ENCODE results near the gene EPHA2. TPM values are rescaled to one million over a fixed set of nuclear protein-coding genes. Genes with fewer than 3 reads are reported as not detected.

Gene EPHA2
- polyA plus RNA-seq, 12 donors, result 4.3 to 15.3 (median 6.5) TPM; not detected in 1

DNA sequence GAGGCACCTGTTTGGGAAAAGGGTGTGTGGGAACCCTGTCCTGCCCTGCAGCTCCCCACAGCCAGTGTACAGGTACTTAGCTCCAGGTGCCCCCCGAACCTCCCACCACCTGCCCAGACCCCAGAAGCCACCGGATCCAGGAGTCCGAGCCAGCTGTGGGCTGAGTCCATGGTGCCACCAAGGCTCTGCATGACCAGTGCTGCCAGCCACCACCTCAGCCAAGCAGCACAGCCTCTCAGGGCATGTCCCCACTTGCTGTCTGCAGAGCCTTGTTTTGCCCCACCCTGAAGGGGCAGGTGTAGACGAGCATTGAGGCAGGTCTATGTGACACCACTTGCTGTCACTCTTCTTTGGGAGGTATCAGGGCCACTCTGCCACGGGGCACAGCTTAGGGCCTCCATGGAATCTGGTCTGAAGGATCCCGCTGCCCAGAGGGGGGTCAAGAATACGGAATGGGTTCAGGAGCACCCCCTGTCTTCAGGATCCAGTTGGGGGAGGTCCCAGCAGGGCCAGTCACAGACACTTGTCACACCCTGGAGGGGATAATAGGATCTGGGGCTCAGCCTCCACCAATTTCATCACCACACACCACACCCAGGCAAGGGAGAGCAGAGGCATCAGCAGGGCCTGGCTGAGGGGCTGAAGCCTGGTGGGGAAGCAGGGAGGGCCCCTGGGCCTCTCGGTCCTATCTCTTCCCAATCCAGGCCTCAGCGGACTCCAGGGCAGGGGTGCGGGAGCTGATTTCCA, 28.9 kb upstream of the EPHA2 start:
- no peak for DNase-seq

DNA sequence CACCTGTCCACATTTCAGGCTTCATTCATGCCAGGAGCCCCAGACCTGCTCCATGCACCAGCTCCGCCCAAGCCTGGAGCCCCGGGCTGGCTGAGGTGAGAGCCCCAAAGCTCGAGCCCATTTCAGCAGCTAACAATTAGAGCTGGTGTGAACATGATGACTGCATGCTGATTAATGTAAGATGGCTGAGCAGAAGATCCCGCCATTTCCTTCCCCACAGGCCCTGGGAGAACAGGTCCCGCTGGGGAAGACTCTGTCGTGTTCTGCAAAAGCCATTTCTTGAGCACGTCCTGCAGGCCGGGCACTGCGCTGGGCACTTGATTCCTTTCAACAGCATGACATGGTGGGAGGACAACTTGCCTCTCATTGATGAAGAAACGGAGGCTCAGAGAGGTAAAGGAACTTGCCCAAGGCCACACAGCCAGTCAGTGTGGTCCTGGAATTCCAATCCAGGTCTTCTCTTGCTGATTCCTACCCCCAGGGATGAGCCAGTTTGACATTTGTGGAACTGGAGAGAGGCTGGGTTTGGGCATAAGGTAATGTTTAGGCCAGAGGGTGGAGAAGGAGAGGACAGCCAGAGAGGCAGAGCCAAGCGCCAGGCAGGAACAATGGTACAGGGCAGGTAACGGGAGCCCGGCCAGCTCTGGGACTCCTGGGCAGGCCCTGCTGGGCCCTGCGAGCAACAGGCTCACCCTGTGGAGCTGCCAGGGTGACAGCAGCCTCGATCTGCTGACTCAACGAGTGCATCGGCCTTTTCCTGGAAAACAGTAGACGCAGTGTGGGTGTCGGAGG, 28.1 kb upstream of the EPHA2 start:
- no peak for DNase-seq

DNA sequence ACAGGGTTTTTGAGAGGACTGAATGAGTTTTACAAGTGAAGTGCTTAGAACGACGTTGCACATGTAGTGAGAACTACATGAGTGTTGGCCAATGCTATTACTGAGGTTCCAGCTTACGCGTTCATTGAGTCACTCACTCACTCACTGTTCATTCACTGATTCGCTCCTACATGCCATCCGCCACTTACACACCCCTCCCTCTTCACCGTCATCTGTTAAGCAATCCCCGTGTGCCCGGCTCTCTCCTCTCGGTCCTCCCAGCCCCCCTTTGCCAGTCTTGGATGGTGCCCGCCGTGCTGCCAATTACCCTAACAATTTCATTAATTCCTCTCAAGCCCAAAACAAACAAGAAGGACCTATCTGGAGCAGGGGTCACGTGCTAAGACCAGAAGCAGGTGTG, 27.3 kb upstream of the EPHA2 start:
- no peak for DNase-seq

DNA sequence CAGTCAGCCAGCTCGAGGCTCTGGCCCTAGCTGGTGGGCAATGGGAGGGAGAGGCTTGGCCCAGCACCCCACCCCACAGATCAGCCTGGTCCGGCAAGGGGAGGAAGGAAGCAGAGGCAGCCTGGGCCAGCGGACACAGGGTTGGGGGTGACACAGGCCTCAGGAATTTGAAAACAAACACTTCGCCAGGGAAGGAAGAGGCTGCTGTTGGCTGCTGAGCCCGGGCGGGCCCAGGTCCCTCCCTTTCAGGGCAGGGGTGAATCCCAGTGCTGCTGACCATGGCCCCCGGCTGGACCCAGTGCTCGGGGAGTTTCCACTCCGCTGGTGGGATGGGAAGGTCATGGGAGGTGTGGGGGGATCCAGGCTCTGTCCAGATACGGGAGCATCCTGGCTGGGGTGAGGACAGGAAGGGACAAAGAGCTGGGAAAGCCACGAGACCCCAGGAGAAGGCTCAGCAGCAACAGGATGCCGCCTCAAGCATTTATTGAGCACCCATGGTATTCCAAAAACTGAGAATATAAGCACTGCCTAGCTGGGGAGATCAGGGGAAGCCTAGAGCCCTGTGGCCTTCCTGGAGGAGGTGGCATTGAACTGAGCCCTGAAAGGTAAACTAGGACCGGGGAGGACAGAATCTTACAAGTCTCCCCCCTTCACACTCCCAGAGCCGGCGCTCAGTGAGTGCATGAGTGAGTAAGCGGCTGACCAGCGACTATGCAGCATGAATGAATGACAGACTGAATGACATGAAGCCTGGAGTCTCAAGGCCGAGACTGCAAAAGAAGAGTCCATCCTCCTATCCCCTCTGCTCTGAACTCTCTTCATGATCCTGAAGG, 26.2 kb upstream of the EPHA2 start:
- peak; percentile 90 for DNase-seq

DNA sequence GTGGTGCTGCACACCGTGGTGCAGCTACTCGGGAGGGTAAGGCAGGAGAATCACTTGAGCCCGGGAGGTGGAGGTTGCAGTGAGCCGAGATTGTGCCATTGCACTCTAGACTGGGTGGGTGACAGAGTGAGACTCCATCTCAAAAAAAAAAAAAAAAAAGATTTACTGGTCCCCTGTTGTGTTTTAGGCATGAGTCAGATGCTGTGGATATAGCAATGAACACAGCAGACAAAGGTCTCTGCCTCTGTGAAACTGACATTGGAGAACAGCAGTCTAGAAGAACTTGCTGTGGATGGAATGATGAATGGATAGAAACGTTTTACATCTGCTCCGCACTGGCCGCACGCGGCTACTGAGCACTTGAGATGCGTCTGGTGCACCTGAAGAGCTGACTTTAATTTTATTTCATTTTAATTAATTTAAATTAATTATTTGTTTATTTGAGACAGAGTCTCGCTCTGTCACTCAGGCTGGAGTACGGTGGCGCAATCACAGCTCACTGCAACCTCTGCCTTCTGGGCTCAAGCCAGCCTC, 24.5 kb upstream of the EPHA2 start:
- DNase-seq, result no peak

DNA sequence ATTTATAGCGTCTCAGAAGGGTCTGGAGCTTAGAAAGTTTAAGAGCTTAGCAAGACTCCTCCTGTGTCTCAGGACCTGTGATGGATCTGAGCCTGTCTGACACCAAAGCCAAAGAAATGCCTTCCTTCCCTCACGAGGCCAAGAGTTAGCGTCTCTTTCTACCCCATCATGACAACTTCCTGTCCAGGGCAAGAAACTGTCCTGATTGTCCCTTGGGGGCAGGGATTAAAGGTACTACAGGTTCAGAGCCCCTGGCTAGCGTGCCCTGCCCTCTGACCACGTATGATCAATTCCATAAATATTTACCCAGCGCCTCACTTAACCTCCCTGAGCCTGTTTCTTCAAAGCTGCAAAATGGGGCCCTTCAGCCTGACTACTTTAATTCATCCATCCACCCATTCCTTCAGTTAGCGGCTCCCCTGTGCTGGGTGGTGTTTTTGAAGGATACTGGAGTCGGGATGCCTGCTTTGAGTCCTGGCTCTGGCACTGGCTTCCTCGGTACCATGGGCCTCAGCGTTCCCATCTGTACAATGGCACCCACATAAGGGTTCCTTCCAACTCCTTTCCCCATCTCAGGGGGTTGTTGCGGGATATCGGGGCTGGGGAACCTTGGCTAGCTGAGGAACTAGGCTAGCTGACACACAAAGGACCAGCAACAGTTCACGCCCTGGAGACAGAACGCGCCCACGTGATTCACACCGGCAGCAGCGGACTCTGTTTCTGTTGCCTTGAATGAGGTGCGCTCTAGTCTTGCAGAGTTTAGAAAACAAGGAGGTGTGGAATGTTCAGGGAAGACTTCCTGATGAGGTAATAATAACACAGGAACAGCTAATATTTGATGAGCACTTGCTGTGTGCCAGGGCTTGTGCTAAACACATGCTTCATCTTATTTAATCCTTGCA, 23.0 kb upstream of the EPHA2 start:
- no peak for DNase-seq

DNA sequence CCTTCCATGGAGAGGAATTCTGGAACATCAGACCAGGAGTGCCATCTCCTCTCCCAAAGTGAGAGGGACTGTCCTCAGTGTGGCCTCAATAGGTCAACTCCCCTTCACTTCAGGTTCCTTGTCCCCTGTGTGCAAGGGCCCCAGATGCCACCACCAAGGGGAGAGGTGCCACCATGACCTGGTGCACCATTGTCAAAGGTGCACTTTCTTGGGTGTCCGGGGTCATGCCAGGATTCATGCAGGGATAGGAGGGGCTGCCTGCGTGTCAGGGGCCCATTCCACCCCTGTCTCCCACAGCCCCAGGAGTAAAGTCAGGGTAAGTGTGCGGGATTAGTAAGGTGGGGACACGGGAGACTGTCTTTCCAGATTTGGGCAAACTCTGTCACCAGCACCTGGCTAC, 21.4 kb upstream of the EPHA2 start:
- no peak for DNase-seq

DNA sequence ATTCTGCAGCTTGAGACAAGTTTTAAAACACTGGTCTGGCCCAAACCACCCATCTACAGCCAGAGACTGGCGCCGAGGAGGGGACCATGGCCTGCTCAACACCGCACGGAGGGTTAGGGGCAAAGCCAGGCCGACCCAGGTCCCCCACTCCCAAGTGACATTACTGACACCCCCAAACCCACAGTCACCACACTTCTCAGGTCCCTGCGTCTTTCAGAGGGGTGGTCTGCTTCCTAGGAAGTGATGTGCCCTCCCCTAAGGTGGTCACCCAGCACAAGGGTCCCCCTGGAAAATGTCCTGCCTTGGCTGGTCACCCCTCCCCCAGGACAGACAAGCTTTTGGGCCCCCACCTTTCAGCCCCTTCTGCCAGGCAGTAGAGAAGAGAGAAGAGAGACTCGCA, 20.8 kb upstream of the EPHA2 start:
- DNase-seq, result no peak

DNA sequence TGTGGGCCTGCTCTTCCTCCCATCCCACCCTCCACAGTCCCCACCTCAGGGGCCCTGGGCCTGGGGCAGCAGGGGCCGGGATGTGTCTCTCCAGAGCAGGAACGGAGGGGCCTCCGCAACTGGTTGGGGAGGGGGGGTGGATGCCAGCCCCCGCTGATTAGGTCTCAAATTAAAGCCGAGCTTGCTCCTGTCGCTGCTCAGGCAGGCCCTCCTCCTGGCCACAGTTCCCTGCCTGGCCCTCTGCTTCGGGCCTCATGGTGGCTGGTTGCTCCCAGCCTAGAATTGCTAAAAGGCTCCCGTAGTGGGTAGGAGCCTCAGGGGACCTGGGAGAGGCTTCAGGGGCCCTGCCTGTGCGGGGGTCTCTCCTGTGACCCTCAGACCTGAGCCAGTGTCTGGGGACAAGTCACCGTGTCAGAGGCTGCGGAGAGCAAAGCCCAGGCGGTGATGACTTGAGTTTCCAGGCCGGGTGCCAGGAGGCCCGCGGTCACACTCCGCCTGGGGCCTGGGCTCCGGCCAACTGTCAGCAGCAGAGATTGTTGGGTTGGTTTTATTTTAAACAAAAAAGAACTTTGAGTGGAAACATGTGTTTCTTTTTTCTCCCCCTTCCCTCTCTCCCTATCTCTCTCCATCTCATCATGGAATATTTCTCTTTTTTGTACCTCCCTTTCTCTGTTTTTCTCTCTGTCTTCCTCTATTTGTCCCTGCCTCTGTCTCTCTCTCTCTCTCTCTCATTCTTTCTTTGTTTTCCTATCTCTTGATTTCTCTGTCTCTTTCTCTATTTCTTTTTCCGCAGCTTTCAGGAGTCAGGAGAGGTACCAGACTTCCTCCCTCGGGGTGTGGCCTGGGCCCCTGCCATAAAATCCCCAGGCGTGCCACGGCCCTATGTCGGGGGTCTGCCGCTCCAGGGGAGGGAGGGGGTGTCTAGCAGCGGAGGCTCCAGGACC, 20.0 kb upstream of the EPHA2 start:
- peak; percentile 94 for DNase-seq

DNA sequence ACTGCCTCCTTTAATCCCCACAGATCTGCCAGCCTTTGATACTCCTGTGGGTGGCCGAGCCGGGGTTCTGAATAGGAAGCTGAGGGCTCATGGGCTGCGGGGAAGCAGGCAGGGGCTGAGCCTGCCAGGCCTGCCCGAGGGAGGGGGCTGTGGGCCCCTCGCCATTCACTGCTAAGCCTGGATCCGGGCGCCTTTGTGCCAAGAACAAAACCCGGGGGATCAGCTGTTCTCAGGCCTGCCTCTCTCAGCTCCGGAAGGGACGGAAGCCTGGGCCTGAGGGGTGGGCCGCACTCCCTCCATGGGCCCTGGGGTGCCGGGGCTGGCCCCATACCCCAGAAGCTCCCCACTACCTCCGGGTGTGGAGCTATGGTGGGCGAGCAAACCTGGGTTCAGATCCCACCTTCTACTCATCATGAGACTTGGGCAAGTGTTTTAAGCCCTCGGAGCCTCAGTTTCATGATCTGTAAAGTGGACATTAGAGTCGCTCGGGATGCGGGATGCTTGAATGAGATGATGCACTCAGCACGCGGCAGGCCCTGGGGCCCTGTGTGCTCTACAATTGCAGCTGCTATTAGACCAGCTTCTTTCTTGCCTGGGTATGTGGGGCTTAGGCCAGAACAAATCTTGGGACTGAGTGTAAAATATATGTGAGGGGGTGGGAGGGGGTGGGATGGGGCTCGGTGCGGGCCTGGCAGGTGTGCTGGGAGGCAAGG, 19.2 kb upstream of the EPHA2 start:
- no peak for DNase-seq

DNA sequence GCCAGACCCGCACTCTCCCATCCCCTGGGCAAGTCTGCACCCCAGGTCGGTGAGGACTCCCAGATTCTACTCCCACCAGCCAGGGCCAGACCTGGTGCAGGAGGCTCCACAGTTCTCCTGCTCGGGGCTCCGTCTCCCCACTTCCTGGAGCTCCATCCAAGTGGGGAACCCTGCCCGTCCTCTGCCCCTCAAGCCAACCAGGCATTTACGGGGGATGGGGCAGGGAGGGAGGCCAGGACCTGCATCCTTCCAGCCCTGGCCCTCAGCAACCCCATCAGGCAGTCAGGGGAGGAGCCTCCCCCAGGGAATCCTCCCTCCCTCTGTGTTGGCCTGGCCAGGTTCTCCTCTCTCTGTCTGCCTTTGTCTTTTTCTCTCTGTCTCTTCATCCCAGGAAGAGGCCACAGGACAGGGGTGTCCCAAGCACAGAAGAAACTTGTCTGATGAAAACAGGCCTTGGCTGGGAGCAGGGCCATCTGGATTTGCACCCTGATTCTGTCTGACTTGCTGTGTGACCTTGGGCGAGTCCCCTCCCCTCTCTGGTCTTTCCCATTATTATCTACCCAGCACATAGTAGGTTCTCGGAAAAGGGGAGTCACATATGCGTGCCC, 18.5 kb upstream of the EPHA2 start:
- DNase-seq, result no peak

DNA sequence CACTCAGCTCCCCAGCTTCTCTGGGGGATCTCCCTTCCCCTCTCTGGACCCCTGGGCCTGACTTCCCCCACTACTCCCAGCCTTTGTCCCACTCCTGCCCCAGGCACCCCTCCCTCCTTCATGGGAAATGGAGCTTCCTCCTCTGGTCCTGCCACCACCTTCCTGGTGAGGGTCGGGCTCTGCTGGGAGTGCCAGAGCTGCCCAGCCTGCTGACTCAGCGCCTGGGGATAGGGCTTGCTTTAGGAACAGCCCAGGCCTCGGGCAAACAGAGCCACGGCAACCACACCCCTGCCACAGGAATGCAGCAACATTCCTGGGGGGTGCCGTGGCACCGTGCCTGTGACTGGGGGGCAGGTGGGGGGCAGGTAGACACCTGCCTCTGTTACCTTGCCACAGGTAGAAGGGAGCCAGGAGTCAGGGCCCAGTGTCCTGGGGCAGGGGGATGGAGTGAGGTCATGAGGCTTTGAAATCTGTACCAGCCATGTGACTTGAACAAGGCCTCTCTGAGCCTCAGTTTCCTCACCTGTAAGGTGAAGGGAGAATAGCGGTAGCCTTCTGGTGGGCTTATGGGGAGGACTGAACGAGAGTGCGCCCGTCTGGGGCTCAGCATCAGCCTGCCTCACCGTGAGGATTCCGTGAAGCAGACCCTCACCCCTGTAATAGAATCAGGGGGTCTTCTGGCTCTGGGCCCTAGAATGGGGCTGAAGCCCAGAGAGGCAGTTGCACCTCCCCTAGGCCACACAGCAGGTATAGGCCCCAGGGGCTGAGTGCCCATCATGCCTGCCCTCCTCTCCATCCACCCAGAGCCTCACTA, 17.8 kb upstream of the EPHA2 start:
- DNase-seq, result no peak

DNA sequence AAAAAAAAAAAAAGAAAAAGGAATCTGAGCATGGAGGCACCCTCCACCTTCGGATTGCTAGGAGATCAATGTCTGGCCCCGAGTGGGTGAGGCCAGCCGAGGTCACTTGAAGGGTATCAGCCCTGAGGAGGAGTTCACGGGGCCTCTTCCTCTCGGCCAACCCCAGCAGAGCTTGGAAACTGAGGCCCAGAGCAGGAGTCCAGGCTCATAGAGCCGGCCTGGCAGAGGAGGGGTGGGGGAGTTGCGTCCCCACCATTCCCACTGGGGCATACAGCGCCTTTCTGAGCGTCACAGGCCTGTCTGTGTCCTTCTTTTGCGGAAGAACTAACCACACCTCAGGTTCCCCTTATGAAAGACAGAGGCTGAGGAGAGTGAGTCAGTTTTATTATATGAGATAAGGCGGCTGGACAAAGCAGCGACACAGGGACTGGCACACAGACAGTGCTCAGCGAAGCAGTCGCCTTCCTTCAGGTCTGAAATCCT, 17.1 kb upstream of the EPHA2 start:
- no peak for DNase-seq

DNA sequence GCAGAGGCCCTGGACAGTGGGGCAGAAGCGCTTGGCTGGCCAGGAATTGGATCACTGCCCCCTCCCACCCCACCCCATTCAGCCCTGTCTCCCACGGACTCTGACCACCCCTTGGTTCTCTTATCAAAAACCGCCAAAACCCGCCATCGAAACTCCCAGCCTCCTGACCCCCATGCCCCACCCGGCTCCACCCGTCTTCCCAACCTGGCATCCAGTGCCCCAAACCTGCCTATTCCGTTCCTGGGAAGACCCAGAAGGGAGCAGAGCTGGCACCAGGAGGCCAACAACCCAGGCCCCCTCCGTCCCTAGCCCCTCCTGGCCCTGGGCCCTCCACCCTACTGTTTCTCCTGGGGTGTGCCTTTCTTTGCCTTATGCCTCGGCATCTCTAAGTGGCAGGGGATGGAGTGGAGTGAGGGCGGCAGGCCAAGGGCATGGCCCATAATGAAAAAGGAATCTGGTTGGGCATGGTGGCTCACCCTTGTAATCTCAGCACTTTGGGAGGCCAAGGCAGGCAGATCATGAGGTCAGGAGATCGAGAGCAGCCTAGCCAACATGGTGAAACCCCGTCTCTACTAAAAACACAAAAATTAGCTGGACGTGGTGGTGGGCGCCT, 16.5 kb upstream of the EPHA2 start:
- no peak for DNase-seq

DNA sequence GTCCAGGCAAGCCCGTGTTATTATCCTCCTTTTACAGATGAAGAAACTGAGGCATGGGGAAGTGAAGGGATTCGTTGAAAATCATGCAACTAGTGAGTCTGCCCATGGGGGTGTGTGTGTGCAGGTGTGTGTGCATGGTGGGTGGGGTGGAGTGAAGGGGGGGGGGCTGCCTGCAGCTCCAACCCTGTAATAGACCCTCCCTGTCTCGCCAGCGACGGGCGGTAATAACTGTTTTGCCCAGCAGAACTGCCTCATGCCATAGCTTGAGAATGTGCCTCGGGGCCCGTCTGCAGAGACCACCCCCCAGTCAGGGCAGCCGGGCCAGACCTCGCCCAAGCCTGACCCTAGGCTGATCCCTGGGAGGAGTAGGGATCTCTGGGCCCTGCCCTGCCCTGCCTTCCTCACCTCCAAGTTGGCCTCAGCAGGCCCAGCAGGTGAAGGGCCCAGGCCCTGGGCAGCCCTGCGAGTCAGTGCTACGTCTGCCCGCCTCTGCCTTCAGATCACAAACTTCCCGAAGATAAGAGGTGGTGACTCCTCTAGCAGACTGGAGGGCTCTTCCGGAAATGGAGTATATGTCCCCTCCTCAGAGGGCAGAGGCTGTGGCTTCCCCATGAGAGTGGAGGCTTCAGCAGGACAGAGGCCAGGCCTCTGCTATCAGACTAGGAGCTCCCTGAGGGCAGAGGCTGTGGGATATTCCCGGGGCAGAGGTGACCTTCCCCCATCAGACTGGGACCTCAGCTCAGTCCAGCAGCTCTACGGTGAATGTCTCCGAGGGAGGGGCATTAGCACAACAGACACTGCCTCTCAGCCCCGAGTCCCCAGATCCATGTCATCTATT, 15.7 kb upstream of the EPHA2 start:
- no peak for DNase-seq

DNA sequence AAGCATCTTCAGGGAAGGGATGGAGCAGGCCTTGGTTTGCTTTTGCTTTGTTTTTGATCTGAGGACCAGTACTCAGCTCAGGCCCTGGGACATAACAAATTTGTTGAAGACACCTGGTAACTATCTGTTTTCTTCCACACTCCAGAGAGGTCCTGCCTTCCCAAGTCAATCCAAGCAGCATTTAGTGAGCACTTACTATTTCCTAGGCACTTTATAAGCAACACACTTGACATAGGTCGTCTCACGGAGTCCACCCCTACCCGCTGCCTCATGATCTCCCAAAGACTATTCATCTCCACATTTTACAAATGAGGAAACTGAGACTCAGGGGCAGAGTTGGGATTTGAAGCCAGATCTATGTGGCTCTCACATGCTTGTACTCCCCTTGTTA, 14.4 kb upstream of the EPHA2 start:
- no peak for DNase-seq
